Activated naive CD8-positive, alpha-beta T cell (primary cell): ENCODE results near the gene RHBG.

ENCODE experiments used
- H3K27ac Mint-ChIP-seq: one replicate; pipeline ENCODE4 v1.8.0; 2021; ENCODE audit warnings: mixed read lengths
- H3K27me3 Mint-ChIP-seq: one replicate; pipeline ENCODE4 v1.8.0; 2021; ENCODE audit warnings: mixed read lengths
- H3K36me3 Mint-ChIP-seq: one replicate; pipeline ENCODE4 v1.8.0; 2021; ENCODE audit warnings: mixed read lengths
- H3K4me1 Mint-ChIP-seq: one replicate; pipeline ENCODE4 v1.8.0; 2021; ENCODE audit warnings: low read depth, mixed read lengths
- H3K4me3 Mint-ChIP-seq: one replicate; pipeline ENCODE4 v1.8.0; 2021; ENCODE audit warnings: mild to moderate bottlenecking, mixed read lengths
- H3K9me3 Mint-ChIP-seq: one replicate; pipeline ENCODE4 v1.8.0; 2021; ENCODE audit warnings: low read depth, mixed read lengths

Gene RHBG

GRCh38 chr1:156372876-156373275, 3.9 kb downstream of the RHBG start:
- Mint-ChIP-seq H3K27me3 (peaks cover 22% of the 10 kb centered on the region), H3K4me1 (peaks cover 4% of the 10 kb centered on the region), H3K9me3 (no peaks in the 10 kb centered on the region), H3K27ac (no peak overlapping the region), H3K36me3 (no peaks in the 10 kb centered on the region), H3K4me3 (no peak overlapping the region)

GRCh38 chr1:156373546-156373945, 4.5 kb downstream of the RHBG start:
- no peaks in the 10 kb centered on the region for H3K36me3 Mint-ChIP-seq
- H3K4me1 Mint-ChIP-seq = peaks cover 4% of the 10 kb centered on the region
- no peaks in the 10 kb centered on the region for H3K9me3 Mint-ChIP-seq
- H3K27me3 Mint-ChIP-seq = peaks cover 20% of the 10 kb centered on the region
- no peak overlapping the region for H3K27ac Mint-ChIP-seq
- H3K4me3 Mint-ChIP-seq = no peak overlapping the region

- Mint-ChIP-seq H3K9me3 (no peaks in the 10 kb centered on the region), H3K4me3 (no peak overlapping the region), H3K27ac (no peak overlapping the region), H3K27me3 (peaks cover 14% of the 10 kb centered on the region), H3K36me3 (no peaks in the 10 kb centered on the region), H3K4me1 (no peaks in the 10 kb centered on the region)
Measured at GRCh38 chr1:156376146-156376545, 7.1 kb downstream of the RHBG start.

GRCh38 chr1:156376958-156377919, 8.2 kb downstream of the RHBG start:
- Mint-ChIP-seq H3K4me3 (no peak overlapping the region), H3K4me1 (no peaks in the 10 kb centered on the region), H3K9me3 (no peaks in the 10 kb centered on the region), H3K36me3 (no peaks in the 10 kb centered on the region), H3K27ac (no peak overlapping the region), H3K27me3 (peaks cover 13% of the 10 kb centered on the region)

- H3K27ac Mint-ChIP-seq = no peak overlapping the region
- H3K4me1 Mint-ChIP-seq = no peaks in the 10 kb centered on the region
- no peaks in the 10 kb centered on the region for H3K9me3 Mint-ChIP-seq
- peaks cover 9% of the 10 kb centered on the region for H3K27me3 Mint-ChIP-seq
- no peak overlapping the region for H3K4me3 Mint-ChIP-seq
- H3K36me3 Mint-ChIP-seq = no peaks in the 10 kb centered on the region
Measured at GRCh38 chr1:156378557-156378956, 9.5 kb downstream of the RHBG start.

GRCh38 chr1:156379420-156380165, 10.6 kb downstream of the RHBG start:
- peaks cover 7% of the 10 kb centered on the region for H3K27me3 Mint-ChIP-seq
- no peak overlapping the region for H3K4me3 Mint-ChIP-seq
- no peak overlapping the region for H3K27ac Mint-ChIP-seq
- H3K4me1 Mint-ChIP-seq = no peaks in the 10 kb centered on the region
- H3K36me3 Mint-ChIP-seq = no peaks in the 10 kb centered on the region
- no peaks in the 10 kb centered on the region for H3K9me3 Mint-ChIP-seq

- no peaks in the 10 kb centered on the region for H3K36me3 Mint-ChIP-seq
- H3K4me1 Mint-ChIP-seq = peaks cover 4% of the 10 kb centered on the region
- H3K27ac Mint-ChIP-seq = no peak overlapping the region
- H3K27me3 Mint-ChIP-seq = peaks cover 7% of the 10 kb centered on the region
- no peaks in the 10 kb centered on the region for H3K9me3 Mint-ChIP-seq
- H3K4me3 Mint-ChIP-seq = no peak overlapping the region
Measured at GRCh38 chr1:156382561-156382960, 13.6 kb downstream of the RHBG start.

- Mint-ChIP-seq H3K9me3 (no peaks in the 10 kb centered on the region), H3K4me1 (peaks cover 4% of the 10 kb centered on the region), H3K36me3 (no peaks in the 10 kb centered on the region), H3K27me3 (peaks cover 8% of the 10 kb centered on the region), H3K4me3 (no peak overlapping the region), H3K27ac (no peak overlapping the region)
Measured at GRCh38 chr1:156383023-156383422, 14.0 kb downstream of the RHBG start.

- H3K9me3 Mint-ChIP-seq = no peaks in the 10 kb centered on the region
- H3K27me3 Mint-ChIP-seq = peaks cover 12% of the 10 kb centered on the region
Measured at GRCh38 chr1:156384007-156384406, 15.0 kb downstream of the RHBG start.

GRCh38 chr1:156384658-156385057, 15.6 kb downstream of the RHBG start:
- peaks cover 17% of the 10 kb centered on the region for H3K27me3 Mint-ChIP-seq
- no peaks in the 10 kb centered on the region for H3K36me3 Mint-ChIP-seq

More at GRCh38 chr1:156384007-156384406, 15.0 kb downstream of the RHBG start:
- Mint-ChIP-seq H3K4me1 (peaks cover 4% of the 10 kb centered on the region), H3K4me3 (no peak overlapping the region), H3K36me3 (no peaks in the 10 kb centered on the region), H3K27ac (no peak overlapping the region)

GRCh38 chr1:156385534-156386031, 16.6 kb downstream of the RHBG start:
- H3K27ac Mint-ChIP-seq = no peak overlapping the region
- H3K4me1 Mint-ChIP-seq = peaks cover 4% of the 10 kb centered on the region
- H3K36me3 Mint-ChIP-seq = no peaks in the 10 kb centered on the region
- peaks cover 17% of the 10 kb centered on the region for H3K27me3 Mint-ChIP-seq
- H3K9me3 Mint-ChIP-seq = no peaks in the 10 kb centered on the region
- no peak overlapping the region for H3K4me3 Mint-ChIP-seq

More at GRCh38 chr1:156384658-156385057, 15.6 kb downstream of the RHBG start:
- H3K4me1 Mint-ChIP-seq = peaks cover 4% of the 10 kb centered on the region
- H3K27ac Mint-ChIP-seq = no peak overlapping the region
- H3K9me3 Mint-ChIP-seq = no peaks in the 10 kb centered on the region
- H3K4me3 Mint-ChIP-seq = no peak overlapping the region

GRCh38 chr1:156386134-156386901, 17.3 kb downstream of the RHBG start:
- H3K36me3 Mint-ChIP-seq = no peaks in the 10 kb centered on the region
- no peaks in the 10 kb centered on the region for H3K9me3 Mint-ChIP-seq
- H3K27ac Mint-ChIP-seq = no peak overlapping the region
- H3K4me3 Mint-ChIP-seq = no peak overlapping the region
- H3K27me3 Mint-ChIP-seq = peaks cover 15% of the 10 kb centered on the region
- peaks cover 4% of the 10 kb centered on the region for H3K4me1 Mint-ChIP-seq

GRCh38 chr1:156386949-156387869, 18.2 kb downstream of the RHBG start:
- Mint-ChIP-seq H3K4me3 (no peak overlapping the region), H3K27me3 (peaks cover 18% of the 10 kb centered on the region), H3K36me3 (no peaks in the 10 kb centered on the region), H3K27ac (no peak overlapping the region), H3K9me3 (no peaks in the 10 kb centered on the region), H3K4me1 (peaks cover 4% of the 10 kb centered on the region)

- Mint-ChIP-seq H3K9me3 (no peaks in the 10 kb centered on the region), H3K4me1 (peaks cover 4% of the 10 kb centered on the region), H3K27ac (no peak overlapping the region), H3K27me3 (peaks cover 18% of the 10 kb centered on the region), H3K36me3 (no peaks in the 10 kb centered on the region), H3K4me3 (no peak overlapping the region)
Measured at GRCh38 chr1:156387870-156388173, 18.8 kb downstream of the RHBG start.
